NB4 (cell line): ENCODE results near the gene TMEM218.
"Not testable (repeated sequence)": the region's sequence is repeated elsewhere in the genome, so short reads cannot be mapped to it uniquely, and the experiment has no call there.

ENCODE experiments used
- DNase-seq: peaks from one replicate; pipeline ENCODE4 v3.0.0; 2010; ENCODE audit warnings: low read depth
- H3K4me3 ChIP-seq: one replicate; pipeline ENCODE4 v1.5.1; 2011; ENCODE audit warnings: mild to moderate bottlenecking, low read depth, low read length, moderate library complexity
- MYC ChIP-seq: IDR thresholded peaks from 2 replicates; pipeline ENCODE4 v1.6.1; 2011; ENCODE audit warnings: low read depth, low read length
- POLR2A ChIP-seq: IDR thresholded peaks from 2 replicates; pipeline ENCODE4 v1.6.1; 2011; ENCODE audit warnings: mild to moderate bottlenecking; ENCODE audit not compliant: insufficient read length; ENCODE audit errors: extremely low read depth
- TF ChIP-seq, protein P1 (sequence below): IDR thresholded peaks from one replicate; pipeline ENCODE4 v1.5.1; 2012; ENCODE audit warnings: low read depth, low read length
- TF ChIP-seq, protein P2 (sequence below): IDR thresholded peaks from 2 replicates; pipeline ENCODE4 v1.6.1; 2011; ENCODE audit warnings: low read depth, low read length

The TMEM218 gene

DNA sequence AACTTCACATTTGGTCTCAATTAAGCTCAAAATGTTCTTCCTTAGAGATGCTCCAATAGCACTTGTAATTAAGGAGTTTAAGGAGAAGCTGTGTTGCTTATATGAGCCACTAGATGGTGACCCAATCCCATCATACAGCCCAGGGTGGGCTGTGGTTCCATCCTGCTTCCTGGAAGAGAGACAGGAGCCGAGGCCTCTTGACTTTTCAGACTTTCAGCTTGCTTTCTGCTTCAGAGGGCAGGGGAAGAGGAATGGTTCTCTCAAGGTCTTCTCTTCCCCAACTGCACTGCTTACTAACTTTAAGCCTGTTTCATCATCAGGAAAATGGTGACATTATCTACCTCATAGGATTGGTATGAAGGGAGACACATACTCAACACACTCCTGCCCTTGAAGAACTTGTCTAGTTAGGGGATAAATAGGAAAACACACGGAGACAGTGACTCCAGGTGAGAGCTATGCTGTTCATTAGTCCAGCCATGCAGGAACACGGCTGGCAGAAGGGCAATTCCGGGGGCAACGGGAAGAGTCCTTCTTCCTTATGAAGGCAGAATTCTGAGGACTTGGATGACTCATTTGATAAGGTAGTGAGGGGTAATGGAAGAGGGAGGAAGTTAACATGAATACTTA is 20.1 kb downstream of the TMEM218 start:
- H3K4me3 ChIP-seq, result no peak overlapping the region
- DNase-seq, result peak; percentile 69
- no peak for TF ChIP-seq MYC
- TF ChIP-seq, protein P1, sequence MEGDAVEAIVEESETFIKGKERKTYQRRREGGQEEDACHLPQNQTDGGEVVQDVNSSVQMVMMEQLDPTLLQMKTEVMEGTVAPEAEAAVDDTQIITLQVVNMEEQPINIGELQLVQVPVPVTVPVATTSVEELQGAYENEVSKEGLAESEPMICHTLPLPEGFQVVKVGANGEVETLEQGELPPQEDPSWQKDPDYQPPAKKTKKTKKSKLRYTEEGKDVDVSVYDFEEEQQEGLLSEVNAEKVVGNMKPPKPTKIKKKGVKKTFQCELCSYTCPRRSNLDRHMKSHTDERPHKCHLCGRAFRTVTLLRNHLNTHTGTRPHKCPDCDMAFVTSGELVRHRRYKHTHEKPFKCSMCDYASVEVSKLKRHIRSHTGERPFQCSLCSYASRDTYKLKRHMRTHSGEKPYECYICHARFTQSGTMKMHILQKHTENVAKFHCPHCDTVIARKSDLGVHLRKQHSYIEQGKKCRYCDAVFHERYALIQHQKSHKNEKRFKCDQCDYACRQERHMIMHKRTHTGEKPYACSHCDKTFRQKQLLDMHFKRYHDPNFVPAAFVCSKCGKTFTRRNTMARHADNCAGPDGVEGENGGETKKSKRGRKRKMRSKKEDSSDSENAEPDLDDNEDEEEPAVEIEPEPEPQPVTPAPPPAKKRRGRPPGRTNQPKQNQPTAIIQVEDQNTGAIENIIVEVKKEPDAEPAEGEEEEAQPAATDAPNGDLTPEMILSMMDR, result peak; percentile 39
- TF ChIP-seq POLR2A, result no peak
- TF ChIP-seq, protein P2, sequence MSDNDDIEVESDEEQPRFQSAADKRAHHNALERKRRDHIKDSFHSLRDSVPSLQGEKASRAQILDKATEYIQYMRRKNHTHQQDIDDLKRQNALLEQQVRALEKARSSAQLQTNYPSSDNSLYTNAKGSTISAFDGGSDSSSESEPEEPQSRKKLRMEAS, result no peak

DNA sequence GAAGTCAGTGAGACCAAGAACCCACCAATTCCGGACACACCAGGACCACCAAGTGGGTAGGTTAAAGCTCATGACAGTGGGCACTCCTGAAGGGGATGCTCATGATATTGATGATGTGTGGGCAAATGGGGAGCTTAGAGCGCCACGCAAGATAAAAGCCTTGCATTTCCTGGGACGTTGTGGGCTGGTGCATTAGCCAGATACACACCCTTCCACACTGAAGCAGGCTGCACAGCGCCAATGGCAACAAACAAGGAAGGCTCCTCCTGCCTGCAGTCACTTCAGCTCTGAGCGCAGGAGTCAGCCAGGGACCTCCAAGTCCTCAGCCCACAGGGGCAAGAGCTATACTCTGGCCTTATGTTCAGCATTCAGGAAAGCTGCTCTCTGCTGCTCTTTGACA is 20.6 kb downstream of the TMEM218 start:
- no peak for DNase-seq
- TF ChIP-seq, protein P1, result no peak
- no peak overlapping the region for H3K4me3 ChIP-seq

DNA sequence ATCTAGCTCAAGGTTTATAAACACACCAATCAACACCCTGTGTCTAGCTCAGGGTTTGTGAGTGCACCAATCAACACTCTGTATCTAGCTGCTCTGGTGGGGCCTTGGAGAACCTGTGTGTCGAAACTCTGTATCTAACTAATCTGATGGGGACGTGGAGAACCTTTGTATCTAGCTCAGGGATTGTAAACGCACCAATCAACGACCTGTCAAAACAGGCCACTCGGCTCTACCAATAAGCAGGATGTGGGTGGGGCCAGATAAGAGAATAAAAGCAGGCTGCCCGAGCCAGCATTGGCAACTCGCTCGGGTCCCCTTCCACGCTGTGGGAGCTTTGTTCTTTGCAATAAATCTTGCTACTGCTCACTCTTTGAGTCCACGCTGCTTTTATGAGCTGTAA is 21.3 kb downstream of the TMEM218 start:
- not testable (repeated sequence) for H3K4me3 ChIP-seq, DNase-seq

DNA sequence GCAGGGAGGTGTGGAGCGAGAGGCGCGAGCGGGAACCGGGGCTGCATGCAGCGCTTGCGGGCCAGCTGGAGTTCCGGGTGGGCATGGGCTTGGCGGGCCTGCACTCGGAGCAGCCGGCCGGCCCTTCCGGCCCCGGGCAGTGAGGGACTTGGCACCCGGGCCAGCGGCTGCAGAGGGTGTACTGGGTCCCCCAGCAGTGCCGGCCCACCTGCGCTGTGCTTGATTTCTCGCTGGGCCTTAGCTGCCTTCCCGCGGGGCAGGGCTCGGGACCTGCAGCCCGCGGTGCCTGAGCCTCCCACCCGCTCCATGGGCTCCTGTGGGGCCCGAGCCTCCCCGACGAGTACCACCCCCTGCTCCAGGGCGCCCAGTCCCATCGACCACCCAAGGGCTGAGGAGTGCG is 21.9 kb downstream of the TMEM218 start:
- not testable (repeated sequence) for DNase-seq, H3K4me3 ChIP-seq

DNA sequence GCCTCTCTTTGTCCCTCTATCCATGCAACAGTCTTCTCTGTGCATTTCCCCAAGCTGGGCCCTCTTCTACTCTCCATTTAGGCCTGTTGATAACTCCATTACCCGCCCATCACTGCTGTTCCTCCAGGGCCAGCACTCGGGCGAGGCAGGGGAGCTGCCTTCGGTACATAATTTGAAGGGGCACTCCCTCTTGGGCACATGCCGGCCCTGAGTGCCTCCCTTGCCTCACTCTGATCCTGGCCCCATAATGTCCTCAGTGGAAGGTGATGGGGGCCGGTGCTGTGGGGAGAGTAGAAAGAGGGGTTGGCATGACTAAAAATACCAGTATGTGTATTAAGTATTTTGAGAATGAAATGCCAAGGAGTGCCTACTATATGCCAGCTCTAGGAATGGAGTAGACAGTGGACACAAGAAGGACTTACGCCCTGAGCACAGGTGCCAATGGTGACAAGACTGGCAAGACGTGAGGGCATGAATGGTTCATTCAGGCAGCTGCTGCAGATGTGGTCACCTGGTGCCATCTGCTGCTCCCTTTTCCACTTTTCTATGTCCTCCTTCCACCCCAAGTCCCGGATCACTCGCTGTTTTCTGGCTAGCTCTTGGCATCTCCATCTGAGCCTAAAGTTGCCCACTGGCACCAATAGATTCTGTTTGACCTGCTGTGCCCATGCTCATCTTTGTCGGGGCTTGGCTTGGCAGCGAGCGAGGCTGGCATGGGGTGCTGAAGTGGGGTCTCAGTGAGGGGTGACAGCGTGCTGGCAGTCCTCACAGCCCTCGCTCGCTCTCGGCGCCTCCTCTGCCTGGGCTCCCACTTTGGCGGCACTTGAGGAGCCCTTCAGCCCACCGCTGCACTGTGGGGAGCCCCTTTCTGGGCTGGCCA is 22.6 kb downstream of the TMEM218 start:
- DNase-seq, result no peak
- TF ChIP-seq, protein P2, result no peak
- TF ChIP-seq POLR2A, result no peak
- TF ChIP-seq MYC, result no peak
- TF ChIP-seq, protein P1, result no peak
- H3K4me3 ChIP-seq, result no peak overlapping the region

DNA sequence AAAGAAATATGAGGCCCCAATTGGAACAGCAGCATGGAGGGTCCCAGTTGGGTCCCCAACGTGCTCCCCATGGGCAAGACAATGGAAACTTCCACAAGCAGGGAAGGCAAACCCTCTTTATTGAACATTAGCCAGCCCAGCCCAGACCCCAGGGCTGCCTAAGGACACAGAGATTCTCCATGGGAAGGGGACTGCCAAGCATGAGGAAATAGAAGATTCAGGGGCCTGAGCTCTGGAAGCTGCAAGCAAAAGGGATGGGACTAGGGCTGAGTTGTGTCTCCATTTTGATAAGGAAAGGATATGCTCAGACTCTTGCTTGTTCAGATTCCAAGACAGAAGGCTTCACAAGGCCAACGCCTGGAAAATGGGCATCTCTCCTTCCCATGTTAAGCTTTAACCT is 23.3 kb downstream of the TMEM218 start:
- no peak overlapping the region for H3K4me3 ChIP-seq
- no peak for DNase-seq
- TF ChIP-seq POLR2A, result no peak
- TF ChIP-seq, protein P2, result no peak

DNA sequence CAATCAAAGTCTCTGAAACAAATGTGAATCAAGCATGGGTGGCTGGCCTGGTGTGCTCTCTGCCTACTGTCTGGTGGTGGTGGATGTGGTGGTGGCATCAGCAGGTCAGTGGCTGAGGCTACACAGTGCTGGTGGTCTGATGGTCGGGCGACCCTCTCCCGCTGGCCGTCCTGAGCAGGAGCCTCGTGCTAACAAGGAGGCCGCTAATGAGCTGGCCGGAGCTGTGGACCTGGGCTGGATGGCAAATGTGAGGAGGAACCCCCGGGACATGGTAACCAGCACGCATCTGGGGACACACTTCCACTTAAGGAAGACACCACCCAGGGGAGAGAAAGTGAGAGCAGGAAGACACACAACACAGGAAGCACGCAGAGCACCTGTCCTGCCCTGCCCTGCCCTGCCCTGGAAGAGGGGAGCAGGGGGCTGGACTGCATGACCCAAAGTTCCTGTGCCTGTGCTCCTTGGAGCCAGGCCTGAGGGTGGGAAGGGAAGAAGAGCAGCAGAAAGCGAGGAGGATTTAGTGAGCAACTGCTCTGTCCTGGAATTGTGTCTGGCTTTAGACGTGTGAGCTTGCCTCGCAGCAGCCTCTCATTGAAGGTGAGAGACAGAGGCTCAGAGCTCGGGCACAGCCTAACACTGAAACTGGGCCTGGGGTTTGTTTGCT is 24.7 kb downstream of the TMEM218 start:
- DNase-seq, result no peak
- TF ChIP-seq, protein P1, result no peak
- TF ChIP-seq MYC, result no peak
- no peak for TF ChIP-seq POLR2A
- TF ChIP-seq, protein P2, result no peak
- no peak overlapping the region for H3K4me3 ChIP-seq
